GM12878 (cell line): ENCODE data around the gene NFKBIB. TPM values are rescaled to one million over a fixed set of nuclear protein-coding genes. Genes with fewer than 3 reads are reported as not detected.

Experiments
- BMI1 ChIP-seq: fragments of 450-650 bp; IDR thresholded peaks from 2 replicates; pipeline ENCODE4 v1.6.1; 2016; ENCODE audit warnings: mild to moderate bottlenecking, moderate library complexity, borderline replicate concordance
- CBX3 ChIP-seq: fragments of 200-600 bp; sonication (generic); IDR thresholded peaks from 2 replicates; pipeline ENCODE4 v1.6.1; 2016; ENCODE audit warnings: low read depth, borderline replicate concordance
- CHD4 ChIP-seq: fragments of 200-600 bp; sonication (generic); IDR thresholded peaks from 2 replicates; pipeline ENCODE4 v1.6.1; 2016; ENCODE audit warnings: mild to moderate bottlenecking
- EED ChIP-seq: sonication (generic); IDR thresholded peaks from 2 replicates; pipeline ENCODE4 v1.6.1; 2016; ENCODE audit warnings: antibody characterized with exemption, low read depth
- GATAD2B ChIP-seq: fragments of 450-650 bp; conservative IDR thresholded peaks from 2 replicates; pipeline ENCODE4 v1.6.1; 2017; ENCODE audit warnings: low read depth, mild to moderate bottlenecking, moderate library complexity
- HDGF ChIP-seq: fragments of 450-650 bp; IDR thresholded peaks from 2 replicates; pipeline ENCODE4 v1.6.1; 2016; ENCODE audit warnings: antibody characterized with exemption
- IKZF2 ChIP-seq, 2 experiments: fragments of 450-650 bp; IDR thresholded peaks; 2 replicates each; pipeline ENCODE4 v1.6.1; 2017; ENCODE audit warnings: mild to moderate bottlenecking in 2 of 2, moderate library complexity in 2 of 2
- IRF4 ChIP-seq: IDR thresholded peaks from 2 replicates; pipeline ENCODE4 v1.6.1; 2011; ENCODE audit warnings: low read depth, low read length
- MEF2B ChIP-seq: fragments of 450-650 bp; IDR thresholded peaks from 2 replicates; pipeline ENCODE4 v1.6.1; 2018; ENCODE audit warnings: mild to moderate bottlenecking, moderate library complexity; ENCODE audit not compliant: partially characterized antibody, poor library complexity, severe bottlenecking
- MYB ChIP-seq: fragments of 150-350 bp; IDR thresholded peaks from 2 replicates; pipeline ENCODE4 v1.6.1; 2014; ENCODE audit warnings: mild to moderate bottlenecking, low read depth, low read length, borderline replicate concordance
- NFIC ChIP-seq: IDR thresholded peaks from 2 replicates; pipeline ENCODE4 v1.6.1; 2012; ENCODE audit warnings: low read depth, mild to moderate bottlenecking, inconsistent platforms, low read length, moderate library complexity
- NFYA ChIP-seq: IDR thresholded peaks from 2 replicates; pipeline ENCODE4 v1.6.1; 2011; ENCODE audit warnings: low read depth, mild to moderate bottlenecking, low read length, improper control_type of control experiment, borderline replicate concordance
- PAX5 ChIP-seq: IDR thresholded peaks from 2 replicates; pipeline ENCODE4 v1.6.1; 2011; ENCODE audit warnings: low read depth, low read length, borderline replicate concordance
- POLR2A ChIP-seq: IDR thresholded peaks from 2 replicates; pipeline ENCODE4 v1.6.1; 2011; ENCODE audit warnings: low read depth, mild to moderate bottlenecking, low read length
- SIN3A ChIP-seq: IDR thresholded peaks from 2 replicates; pipeline ENCODE4 v1.6.1; 2012; ENCODE audit warnings: low read depth, low read length, improper control_type of control experiment
- SREBF1 ChIP-seq: IDR thresholded peaks from 2 replicates; pipeline ENCODE4 v1.6.1; 2012; ENCODE audit warnings: mild to moderate bottlenecking, low read length
- SREBF2 ChIP-seq: IDR thresholded peaks from 2 replicates; pipeline ENCODE4 v1.6.1; 2012; ENCODE audit warnings: mild to moderate bottlenecking, low read length
- SUPT20H ChIP-seq: IDR thresholded peaks from 2 replicates; pipeline ENCODE4 v1.6.1; 2011; ENCODE audit warnings: low read depth, mild to moderate bottlenecking, low read length, moderate library complexity, borderline replicate concordance; ENCODE audit not compliant: control insufficient read depth
- WRNIP1 ChIP-seq: IDR thresholded peaks from 2 replicates; pipeline ENCODE4 v1.6.1; 2011; ENCODE audit warnings: low read depth, low read length, improper control_type of control experiment, borderline replicate concordance
- ZBED1 ChIP-seq: IDR thresholded peaks from 2 replicates; pipeline ENCODE4 v1.6.1; 2016; ENCODE audit warnings: borderline replicate concordance
- ZNF207 ChIP-seq: fragments of 450-650 bp; IDR thresholded peaks from 2 replicates; pipeline ENCODE4 v1.6.1; 2014; ENCODE audit warnings: antibody characterized with exemption, mild to moderate bottlenecking, borderline replicate concordance
- ZNF24 ChIP-seq: fragments of 450-650 bp; IDR thresholded peaks from 2 replicates; pipeline ENCODE4 v1.6.1; 2017; ENCODE audit warnings: antibody characterized with exemption, mild to moderate bottlenecking
- ZNF274 ChIP-seq: IDR thresholded peaks from one replicate; pipeline ENCODE4 v1.8.0; 2011; ENCODE audit not compliant: insufficient read length, insufficient read depth
- polyA plus RNA-seq, 11 experiments: library from polyadenylated mRNA; depleted of rRNA in 4 of 11; unstranded in 6 of 11; stranded (reverse) in 5 of 11; fragments of >200 nt; fragmentation: Nextera tagmentation in 4 of 11; fragmentation: Illumina TruSeq in 1 of 11; extraction: Ambion mirVana in 4 of 11; extraction: Trizol in 1 of 11; gene quantifications; 1 replicate in 1 of 11; 2 replicates in 10 of 11; pipeline versions ENCODE4 v1.2.1 to v1.2.3, GENCODE V29; 2011 to 2016; ENCODE audit warnings: inconsistent platforms in 2 of 11, missing spikeins in 2 of 11, low read depth in 1 of 11
- total RNA-seq, 4 experiments: library from RNA; depleted of rRNA in 3 of 4; stranded (reverse); fragments of >200 nt in 3 of 4; fragmentation: Illumina TruSeq in 1 of 4; extraction: Trizol in 1 of 4; gene quantifications; 2 replicates each; pipeline versions ENCODE4 v1.2.1 to v1.2.3, GENCODE V29; 2013 to 2021
- TF ChIP-seq, protein P1 (sequence below): fragments of 450-650 bp; IDR thresholded peaks from 2 replicates; pipeline ENCODE4 v1.6.1; 2016; ENCODE audit warnings: mild to moderate bottlenecking
- TF ChIP-seq, protein P2 (sequence below): IDR thresholded peaks from 2 replicates; pipeline ENCODE4 v1.6.1; 2012; ENCODE audit warnings: low read length, inconsistent platforms
- TF ChIP-seq, protein P3 (sequence below): fragments of 450-650 bp; IDR thresholded peaks from 2 replicates; pipeline ENCODE4 v1.6.1; 2016; ENCODE audit warnings: mild to moderate bottlenecking
- TF ChIP-seq, protein P4 (sequence below): IDR thresholded peaks from 2 replicates; pipeline ENCODE4 v1.6.1; 2012; ENCODE audit warnings: low read depth, low read length, improper control_type of control experiment

Gene NFKBIB
- total and polyA plus RNA-seq, 10 of the 15 experiments (the other 5 are each of a cell fraction or from before 2014, with no cell fraction given): 1.2 to 60.9 (median 31.0) TPM

DNA sequence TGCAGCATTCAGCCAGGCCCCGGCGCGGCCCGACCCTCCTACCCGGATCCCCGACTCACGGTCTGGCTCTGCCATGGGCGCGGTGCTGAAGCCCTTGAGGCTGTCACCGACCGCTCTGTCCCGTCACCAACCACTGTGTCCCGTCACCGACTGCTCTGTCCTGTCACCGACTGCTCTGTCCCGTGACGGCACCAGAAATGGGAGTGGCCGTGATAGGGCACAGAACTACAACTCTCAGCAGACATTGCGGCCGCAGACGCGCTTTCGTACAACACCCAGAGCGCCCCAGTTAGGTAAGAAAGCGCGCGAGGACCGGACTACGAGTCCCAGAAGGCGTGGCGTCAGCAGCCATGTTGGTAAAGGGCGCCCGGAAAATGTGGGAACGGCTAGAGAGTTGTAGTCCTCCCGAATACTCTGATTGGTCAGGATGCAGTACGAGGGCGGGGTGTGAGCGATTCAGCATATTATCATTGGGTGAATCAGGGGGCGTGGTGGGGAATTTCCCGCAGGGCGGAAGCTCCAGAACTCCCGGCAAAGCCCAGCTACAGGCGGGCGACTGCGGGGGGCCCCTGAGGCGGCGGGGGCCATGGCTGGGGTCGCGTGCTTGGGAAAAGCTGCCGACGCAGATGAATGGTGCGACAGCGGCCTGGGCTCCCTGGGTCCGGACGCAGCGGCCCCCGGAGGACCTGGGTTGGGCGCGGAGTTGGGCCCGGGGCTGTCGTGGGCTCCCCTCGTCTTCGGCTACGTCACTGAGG lies at the start of gene NFKBIB, which contains the start of gene SIRT2 (continued):
- TF ChIP-seq, protein P1, sequence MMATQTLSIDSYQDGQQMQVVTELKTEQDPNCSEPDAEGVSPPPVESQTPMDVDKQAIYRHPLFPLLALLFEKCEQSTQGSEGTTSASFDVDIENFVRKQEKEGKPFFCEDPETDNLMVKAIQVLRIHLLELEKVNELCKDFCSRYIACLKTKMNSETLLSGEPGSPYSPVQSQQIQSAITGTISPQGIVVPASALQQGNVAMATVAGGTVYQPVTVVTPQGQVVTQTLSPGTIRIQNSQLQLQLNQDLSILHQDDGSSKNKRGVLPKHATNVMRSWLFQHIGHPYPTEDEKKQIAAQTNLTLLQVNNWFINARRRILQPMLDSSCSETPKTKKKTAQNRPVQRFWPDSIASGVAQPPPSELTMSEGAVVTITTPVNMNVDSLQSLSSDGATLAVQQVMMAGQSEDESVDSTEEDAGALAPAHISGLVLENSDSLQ: peak; percentile 90
- TF ChIP-seq PAX5 (no peak), IRF4 (no peak), EED (no peak), BMI1 (no peak), CBX3 (no peak), SREBF1 (peak; percentile 71), HDGF (peak; percentile 80; the same call in 1 of the 2 replicates), CHD4 (no peak), GATAD2B (peak; percentile 81), IKZF2 (IDR thresholded peaks at IDR 0.05) (peak; percentile 64 to 72; a peak in 2 of 4 replicates), MYB (no peak), NFYA (peak; percentile 29; the same call in 1 of the 2 replicates), MEF2B (no peak), WRNIP1 (no peak), SUPT20H (no peak), ZNF207 (0 out of 2 replicates have a peak, but pooled peaks have one; percentile 65), ZNF274 (no peak), POLR2A (peak; percentile 79), ZBED1 (no peak), SREBF2 (no peak), SIN3A (peak; percentile 24; the same call in 1 of the 2 replicates), ZNF24 (no peak), NFIC (no peak)
- TF ChIP-seq, protein P2, sequence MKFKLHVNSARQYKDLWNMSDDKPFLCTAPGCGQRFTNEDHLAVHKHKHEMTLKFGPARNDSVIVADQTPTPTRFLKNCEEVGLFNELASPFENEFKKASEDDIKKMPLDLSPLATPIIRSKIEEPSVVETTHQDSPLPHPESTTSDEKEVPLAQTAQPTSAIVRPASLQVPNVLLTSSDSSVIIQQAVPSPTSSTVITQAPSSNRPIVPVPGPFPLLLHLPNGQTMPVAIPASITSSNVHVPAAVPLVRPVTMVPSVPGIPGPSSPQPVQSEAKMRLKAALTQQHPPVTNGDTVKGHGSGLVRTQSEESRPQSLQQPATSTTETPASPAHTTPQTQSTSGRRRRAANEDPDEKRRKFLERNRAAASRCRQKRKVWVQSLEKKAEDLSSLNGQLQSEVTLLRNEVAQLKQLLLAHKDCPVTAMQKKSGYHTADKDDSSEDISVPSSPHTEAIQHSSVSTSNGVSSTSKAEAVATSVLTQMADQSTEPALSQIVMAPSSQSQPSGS: no peak
- TF ChIP-seq, protein P3, sequence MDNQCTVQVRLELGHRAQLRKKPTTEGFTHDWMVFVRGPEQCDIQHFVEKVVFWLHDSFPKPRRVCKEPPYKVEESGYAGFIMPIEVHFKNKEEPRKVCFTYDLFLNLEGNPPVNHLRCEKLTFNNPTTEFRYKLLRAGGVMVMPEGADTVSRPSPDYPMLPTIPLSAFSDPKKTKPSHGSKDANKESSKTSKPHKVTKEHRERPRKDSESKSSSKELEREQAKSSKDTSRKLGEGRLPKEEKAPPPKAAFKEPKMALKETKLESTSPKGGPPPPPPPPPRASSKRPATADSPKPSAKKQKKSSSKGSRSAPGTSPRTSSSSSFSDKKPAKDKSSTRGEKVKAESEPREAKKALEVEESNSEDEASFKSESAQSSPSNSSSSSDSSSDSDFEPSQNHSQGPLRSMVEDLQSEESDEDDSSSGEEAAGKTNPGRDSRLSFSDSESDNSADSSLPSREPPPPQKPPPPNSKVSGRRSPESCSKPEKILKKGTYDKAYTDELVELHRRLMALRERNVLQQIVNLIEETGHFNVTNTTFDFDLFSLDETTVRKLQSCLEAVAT: no peak
- TF ChIP-seq, protein P4, sequence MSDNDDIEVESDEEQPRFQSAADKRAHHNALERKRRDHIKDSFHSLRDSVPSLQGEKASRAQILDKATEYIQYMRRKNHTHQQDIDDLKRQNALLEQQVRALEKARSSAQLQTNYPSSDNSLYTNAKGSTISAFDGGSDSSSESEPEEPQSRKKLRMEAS: 0 out of 2 replicates have a peak, but pooled peaks have one; percentile 7
